Measurements from ENCODE around the gene OR10A4. TPM values are rescaled to one million over a fixed set of nuclear protein-coding genes. Genes with fewer than 3 reads are reported as not detected.
A peak's percentile ranks its signal among the peaks of the same experiment; 100 is the strongest.
"Not testable (repeated sequence)": the region's sequence is repeated elsewhere in the genome, so short reads cannot be mapped to it uniquely, and the experiment has no call there.

Gene OR10A4
- total and polyA plus RNA-seq, 2 of the 4 experiments (the other 2 are of a cell fraction) = not detected

DNA sequence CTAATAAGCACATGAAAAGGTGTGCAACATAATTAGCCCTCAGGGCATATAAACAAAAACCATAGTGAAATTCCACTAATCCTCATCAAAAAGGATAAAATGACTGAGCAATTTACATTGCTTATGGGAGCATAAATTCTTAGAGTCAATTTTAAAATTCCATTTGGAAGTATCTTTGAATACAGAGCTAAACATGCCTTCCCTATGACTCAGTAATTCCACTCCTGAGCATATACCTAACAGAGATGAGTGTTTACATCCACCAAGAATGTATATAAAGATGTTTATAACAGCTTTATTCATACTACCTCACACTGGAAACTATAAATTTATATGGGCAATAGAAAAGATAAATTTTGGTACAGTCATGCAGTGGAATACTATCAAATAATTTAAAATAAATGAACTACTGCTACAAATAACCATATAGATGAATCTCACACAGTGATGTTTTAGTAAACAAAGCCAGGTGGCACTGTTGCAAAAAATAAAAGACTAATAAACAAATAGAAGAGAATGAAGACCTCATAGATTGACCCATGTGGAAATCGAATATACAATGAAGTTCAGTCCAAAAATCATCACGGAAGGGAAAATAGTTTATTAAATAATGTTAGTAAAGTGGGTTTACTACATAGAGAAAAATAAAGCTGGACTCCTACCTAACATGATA, 24.0 kb downstream of the OR10A4 start:
- no peak overlapping the region for H3K4ac ChIP-seq (ENCODE audit: low read depth, low read length)
- H3K4me2 ChIP-seq (ENCODE audit: low read depth, low read length) = no peak overlapping the region
- DNase-seq = peak; percentile 8

DNA sequence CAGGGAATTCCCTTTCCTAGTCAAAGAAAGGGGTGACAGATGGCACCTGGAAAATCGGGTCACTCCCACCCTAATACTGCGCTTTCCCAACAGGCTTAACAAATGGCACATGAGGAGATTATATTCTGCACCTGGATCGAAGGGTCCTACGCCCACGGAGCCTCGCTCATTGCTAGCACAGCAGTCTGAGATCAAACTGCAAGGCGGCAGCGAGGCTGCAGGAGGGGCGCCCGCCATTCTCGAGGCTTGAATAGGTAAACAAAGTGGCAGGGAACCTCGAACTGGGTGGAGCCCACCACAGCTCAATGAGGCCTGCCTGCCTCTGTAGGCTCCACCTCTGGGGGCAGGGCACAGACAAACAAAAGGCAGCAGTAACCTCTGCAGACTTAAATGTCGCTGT, 28.4 kb downstream of the OR10A4 start:
- H4K8ac ChIP-seq (ENCODE audit: low read depth in 2 of 2, low read length in 2 of 2); H4K91ac ChIP-seq (ENCODE audit: insufficient read depth, low read depth, low read length); H3K27me3 ChIP-seq (ENCODE audit: control insufficient read depth, insufficient read depth, low read length); H3K4me3 ChIP-seq (ENCODE audit: insufficient read depth, low read depth, low read length); in situ Hi-C loops (cut with MboI; ENCODE audit: low sequenced_read_pairs); H3K23ac ChIP-seq (ENCODE audit: low read depth, low read length); H2BK120ac ChIP-seq (ENCODE audit: low read depth, low read length); H2BK5ac ChIP-seq (ENCODE audit: low read depth, low read length, poor library complexity, severe bottlenecking); H3K9ac ChIP-seq (ENCODE audit: low read depth, low read length); H3K9me1 ChIP-seq (ENCODE audit: insufficient read depth, low read length); H2BK20ac ChIP-seq (ENCODE audit: low read depth, low read length); H3K79me1 ChIP-seq (ENCODE audit: low read depth in 1 of 2, low read length in 2 of 2); H3K9me3 ChIP-seq (ENCODE audit: control insufficient read depth, insufficient read depth, low read length); H2AFZ ChIP-seq (replicated peaks; ENCODE audit: low read length, poor library complexity); H3K4me2 ChIP-seq (ENCODE audit: low read depth, low read length); POLR2A ChIA-PET (ENCODE audit: unreplicated experiment); H4K5ac ChIP-seq (ENCODE audit: low read depth, low read length); H3K36me3 ChIP-seq (ENCODE audit: control insufficient read depth, insufficient read depth, low read length); H3K4me1 ChIP-seq (ENCODE audit: control insufficient read depth, insufficient read depth, low read length); H4K20me1 ChIP-seq (ENCODE audit: insufficient read depth, low read length); H3K4ac ChIP-seq (ENCODE audit: low read depth, low read length); ATAC-seq (ENCODE audit: low read depth); H3K56ac ChIP-seq (ENCODE audit: extremely low read depth, insufficient read depth, low read length); H2AK5ac ChIP-seq (ENCODE audit: low read depth, low read length); H3K14ac ChIP-seq (replicated peaks; ENCODE audit: low read depth, low read length); intact Hi-C loops (cut with micrococcal nuclease); CTCF ChIA-PET; dilution Hi-C loops (cut with HindIII; ENCODE audit: low sequenced_read_pairs, unreplicated experiment); H2AK9ac ChIP-seq (replicated peaks; ENCODE audit: low read depth, low read length, poor library complexity); DNase-seq; H3K27ac ChIP-seq (ENCODE audit: insufficient read depth, low read length); H2BK15ac ChIP-seq (ENCODE audit: low read depth, low read length); BruUV-seq (replicated peaks); H3K18ac ChIP-seq (ENCODE audit: low read depth, low read length): not testable (repeated sequence)
- 90% methylated on average over 2 of the region's 13 CpGs; no CpG with 5 or more reads in 1 of the 2 experiments for WGBS, 2 experiments (ENCODE audit: extremely low coverage in 2 of 2, insufficient read length in 1 of 2)

More for the DNA sequence above, 24.0 kb downstream of the OR10A4 start:
- H2BK5ac ChIP-seq (ENCODE audit: low read depth, low read length, poor library complexity, severe bottlenecking) = no peak overlapping the region
- no peak overlapping the region for H3K4me3 ChIP-seq (ENCODE audit: insufficient read depth, low read depth, low read length)
- no peak overlapping the region for H2BK20ac ChIP-seq (ENCODE audit: low read depth, low read length)
- no peaks in the 10 kb centered on the region for H3K9me1 ChIP-seq (ENCODE audit: insufficient read depth, low read length)
- H3K23ac ChIP-seq (ENCODE audit: low read depth, low read length) = no peak overlapping the region
- no peaks in the 10 kb centered on the region for H3K36me3 ChIP-seq (ENCODE audit: control insufficient read depth, insufficient read depth, low read length)
- no peak for ATAC-seq (ENCODE audit: low read depth)
- dilution Hi-C loops (cut with HindIII; ENCODE audit: low sequenced_read_pairs, unreplicated experiment) = no loop called here
- no peaks in the 10 kb centered on the region for H3K79me1 ChIP-seq (ENCODE audit: low read depth in 1 of 2, low read length in 2 of 2)
- no peaks in the 10 kb centered on the region for H4K20me1 ChIP-seq (ENCODE audit: insufficient read depth, low read length)
- intact Hi-C loops (cut with micrococcal nuclease) = no loop called here
- no peak overlapping the region for H2BK15ac ChIP-seq (ENCODE audit: low read depth, low read length)
- ChIA-PET POLR2A (ENCODE audit: unreplicated experiment) (no interaction called here), CTCF (no interaction called here)
- no peak overlapping the region for H2AK5ac ChIP-seq (ENCODE audit: low read depth, low read length)
- H3K9me3 ChIP-seq (ENCODE audit: control insufficient read depth, insufficient read depth, low read length) = no peaks in the 10 kb centered on the region
- H3K4me1 ChIP-seq (ENCODE audit: control insufficient read depth, insufficient read depth, low read length) = no peaks in the 10 kb centered on the region
- H3K27me3 ChIP-seq (ENCODE audit: control insufficient read depth, insufficient read depth, low read length) = no peaks in the 10 kb centered on the region
- no peak overlapping the region for H4K5ac ChIP-seq (ENCODE audit: low read depth, low read length)
- in situ Hi-C loops (cut with MboI; ENCODE audit: low sequenced_read_pairs) = no loop called here
- no peak overlapping the region for H4K8ac ChIP-seq (ENCODE audit: low read depth in 2 of 2, low read length in 2 of 2)
- no peak overlapping the region for H3K27ac ChIP-seq (ENCODE audit: insufficient read depth, low read length)
- no peak overlapping the region for H3K56ac ChIP-seq (ENCODE audit: extremely low read depth, insufficient read depth, low read length)
- H2AK9ac ChIP-seq (replicated peaks; ENCODE audit: low read depth, low read length, poor library complexity) = no peak overlapping the region
- no peak overlapping the region for H3K14ac ChIP-seq (replicated peaks; ENCODE audit: low read depth, low read length)
- no peak overlapping the region for H2AFZ ChIP-seq (replicated peaks; ENCODE audit: low read length, poor library complexity)
- no peak overlapping the region for H3K9ac ChIP-seq (ENCODE audit: low read depth, low read length)
- BruUV-seq (replicated peaks) = no TSS peak
- no peak overlapping the region for H3K18ac ChIP-seq (ENCODE audit: low read depth, low read length)
- TF ChIP-seq, protein P1, sequence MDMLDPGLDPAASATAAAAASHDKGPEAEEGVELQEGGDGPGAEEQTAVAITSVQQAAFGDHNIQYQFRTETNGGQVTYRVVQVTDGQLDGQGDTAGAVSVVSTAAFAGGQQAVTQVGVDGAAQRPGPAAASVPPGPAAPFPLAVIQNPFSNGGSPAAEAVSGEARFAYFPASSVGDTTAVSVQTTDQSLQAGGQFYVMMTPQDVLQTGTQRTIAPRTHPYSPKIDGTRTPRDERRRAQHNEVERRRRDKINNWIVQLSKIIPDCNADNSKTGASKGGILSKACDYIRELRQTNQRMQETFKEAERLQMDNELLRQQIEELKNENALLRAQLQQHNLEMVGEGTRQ (IDR thresholded peaks at IDR 0.05; ENCODE audit: low read depth, low read length) = no peak
- no peak for TF ChIP-seq MAFK (IDR thresholded peaks at IDR 0.05; ENCODE audit: low read depth, low read length)
- H4K91ac ChIP-seq (ENCODE audit: insufficient read depth, low read depth, low read length) = no peak overlapping the region
- no peak overlapping the region for H2BK120ac ChIP-seq (ENCODE audit: low read depth, low read length)
- no CpG with 5 or more reads among the region's 2 CpGs for WGBS, 2 experiments (ENCODE audit: extremely low coverage in 2 of 2, insufficient read length in 1 of 2)

Measured in IMR-90 (cell line).